AG09309 (cell line): Measurements from ENCODE around the gene FILIP1.

Source experiments
- DNase-seq: peaks from one replicate; pipeline ENCODE4 v3.0.0-alpha.2; 2010; ENCODE audit warnings: low read depth
- H3K4me3 ChIP-seq: 2 replicates; pipeline ENCODE4 v1.5.1; 2011; ENCODE audit warnings: mild to moderate bottlenecking, low read depth, low read length, moderate library complexity; ENCODE audit not compliant: control insufficient read depth
- CTCF ChIP-seq: IDR thresholded peaks from 2 replicates; pipeline ENCODE4 v1.5.1; 2011; ENCODE audit warnings: mild to moderate bottlenecking, low read depth, low read length, inconsistent platforms; ENCODE audit not compliant: insufficient read depth, control insufficient read depth; ENCODE audit errors: missing control alignments

FILIP1 gene

GRCh38 chr6:75463908-75464307, 29.7 kb downstream of the FILIP1 start:
- DNase-seq: no peak
- no peak for TF ChIP-seq CTCF
- no peak overlapping the region for H3K4me3 ChIP-seq

- no peak for DNase-seq
- TF ChIP-seq CTCF: no peak
- H3K4me3 ChIP-seq: no peak overlapping the region
Measured at GRCh38 chr6:75463061-75463460, 30.5 kb downstream of the FILIP1 start.

GRCh38 chr6:75460681-75461080, 32.9 kb downstream of the FILIP1 start:
- H3K4me3 ChIP-seq: no peak overlapping the region
- DNase-seq: peak; percentile 46
- TF ChIP-seq CTCF: no peak

GRCh38 chr6:75458895-75459294, 34.7 kb downstream of the FILIP1 start:
- no peak for TF ChIP-seq CTCF

GRCh38 chr6:75450903-75451302, 42.7 kb downstream of the FILIP1 start:
- no peak overlapping the region for H3K4me3 ChIP-seq
- TF ChIP-seq CTCF: no peak
- DNase-seq: no peak

More at GRCh38 chr6:75458895-75459294, 34.7 kb downstream of the FILIP1 start:
- no peak overlapping the region for H3K4me3 ChIP-seq
- DNase-seq: peak; percentile 39

- DNase-seq: no peak
- no peak for TF ChIP-seq CTCF
- no peak overlapping the region for H3K4me3 ChIP-seq
Measured at GRCh38 chr6:75449630-75450206, 43.9 kb downstream of the FILIP1 start.

- no peak overlapping the region for H3K4me3 ChIP-seq
- TF ChIP-seq CTCF: no peak
- DNase-seq: no peak
Measured at GRCh38 chr6:75446241-75446880, 47.2 kb downstream of the FILIP1 start.
